ENCODE data around the gene FANCC. TPM values are rescaled to one million over a fixed set of nuclear protein-coding genes. Genes with fewer than 3 reads are reported as not detected.

Gene FANCC
- polyA plus RNA-seq, 3 donors, result 21.1 to 22.3 (median 22.3) TPM

- DNase-seq (ENCODE audit: low read depth in 3 of 3, low spot score in 2 of 3), result no peak
Measured at GRCh38 chr9:95055851-95056551, 261.5 kb downstream of the FANCC start.

GRCh38 chr9:95055334-95055850, 262.1 kb downstream of the FANCC start:
- DNase-seq (ENCODE audit: low read depth in 3 of 3, low spot score in 2 of 3), result no peak

- no peak for DNase-seq (ENCODE audit: low read depth in 3 of 3, low spot score in 2 of 3)
Measured at GRCh38 chr9:95053611-95054570, 263.6 kb downstream of the FANCC start.

GRCh38 chr9:95049761-95050160, 267.7 kb downstream of the FANCC start:
- no peak for DNase-seq (ENCODE audit: low read depth in 3 of 3, low spot score in 2 of 3)

Other genes starting within 250 kb of the FANCC start
- gene PTCH1, start 199.3 kb upstream of the FANCC start, polyA plus RNA-seq (ENCODE audit: insufficient read length in 3 of 3), result 10 to 100 TPM; 26.0 to 28.3 (median 26.8) TPM

Measured in right renal cortex interstitium (tissue), 3 donors.